K562 (cell line): ENCODE measurements around the gene TMEM203. TPM values are rescaled to one million over a fixed set of nuclear protein-coding genes. Genes with fewer than 3 reads are reported as not detected.

Experiments used
- ATAC-seq: fragments of 200-7000 bp; cut with Tn5 transposase; 3 replicates; pipeline ENCODE4 v1.9.1; 2020; ENCODE audit warnings: moderate library complexity
- BruUV-seq: library from RNA; stranded (reverse); fragments of 400-500 nt; replicated peaks from 2 replicates; lab custom pipeline; 2021; lab: Mats Ljungman, UMichigan
- CTCF ChIA-PET: fragments of 300-600 bp; formaldehyde crosslinking; extraction: SDS; loops from one replicate; lab custom pipeline; 2021; ENCODE audit warnings: low intra/inter-chr PET ratio; lab: Yijun Ruan, JAX
- POLR2A ChIA-PET: fragments of 300-600, 350-650 bp; sonication (Branson Sonifier 250); formaldehyde crosslinking; extraction: SDS; loops from one replicate; lab custom pipeline; 2021; ENCODE audit warnings: antibody characterized with exemption, inconsistent platforms; lab: Yijun Ruan, JAX
- DNase-seq, 4 experiments: peaks; one replicate each; pipeline versions ENCODE4 v3.0.0 to v3.0.0-alpha.2; 2011 to 2018; ENCODE audit warnings: low spot score in 3 of 4, mixed read lengths in 3 of 4; ENCODE audit errors: extremely low read depth in 1 of 4
- FAIRE-seq: peaks from 2 replicates; lab custom pipeline; 2011; peaks lifted over from hg19 to GRCh38; lab: Jason Lieb, UNC
- H2AFZ ChIP-seq: 2 replicates; pipeline ENCODE4 v1.6.0; 2011; ENCODE audit warnings: low read depth, low read length, control low read depth, inconsistent platforms
- H3K27ac ChIP-seq: fragments of 200-600 bp; 3 replicates; pipeline ENCODE4 v1.8.0; 2011; ENCODE audit warnings: low read depth, mild to moderate bottlenecking, control low read depth, inconsistent platforms, low read length, moderate library complexity, mixed read lengths; ENCODE audit errors: extremely low read depth
- H3K27me3 ChIP-seq, 2 experiments: fragments of 300-600 bp in 1 of 2; 2 replicates in 1 of 2; 3 replicates in 1 of 2; pipeline versions ENCODE4 v1.6.0 to v1.8.0; 2011; ENCODE audit warnings: inconsistent platforms in 2 of 2, low read length in 2 of 2, mild to moderate bottlenecking in 1 of 2, mixed read lengths in 1 of 2, moderate library complexity in 1 of 2; ENCODE audit not compliant: control insufficient read depth in 2 of 2, insufficient read depth in 2 of 2
- H3K36me3 ChIP-seq: fragments of 300-600 bp; 3 replicates; pipeline ENCODE4 v1.8.0; 2011; ENCODE audit warnings: mild to moderate bottlenecking, low read length, inconsistent platforms; ENCODE audit not compliant: control insufficient read depth, insufficient read depth
- H3K4me1 ChIP-seq, 2 experiments: fragments of 200-600 bp in 1 of 2; replicated peaks in 1 of 2; 2 replicates in 1 of 2; 3 replicates in 1 of 2; pipeline versions ENCODE4 v1.5.1 to v1.8.0; 2011; ENCODE audit warnings: inconsistent platforms in 2 of 2, low read length in 2 of 2, mild to moderate bottlenecking in 1 of 2, mixed read lengths in 1 of 2, moderate library complexity in 1 of 2; ENCODE audit not compliant: control insufficient read depth in 2 of 2, insufficient read depth in 2 of 2
- H3K4me2 ChIP-seq: 2 replicates; pipeline ENCODE4 v1.6.1; 2011; ENCODE audit warnings: low read length, control low read depth, inconsistent platforms, mixed read lengths; ENCODE audit not compliant: insufficient read depth
- H3K4me3 ChIP-seq: fragments of 200-600 bp; sonication (generic), shearing (Covaris generic); 2 replicates; pipeline ENCODE4 v1.5.1; 2016; ENCODE audit warnings: control low read depth, inconsistent platforms
- H3K79me2 ChIP-seq: fragments of 200-600 bp; 3 replicates; pipeline ENCODE4 v1.8.0; 2011; ENCODE audit warnings: low read length, inconsistent platforms; ENCODE audit not compliant: control insufficient read depth, insufficient read depth
- H3K9ac ChIP-seq, 2 experiments: 2 replicates each; pipeline versions ENCODE4 v1.6.0 to v1.6.1; 2011; ENCODE audit warnings: low read depth in 2 of 2, low read length in 2 of 2, control low read depth in 1 of 2, inconsistent platforms in 1 of 2, mild to moderate bottlenecking in 1 of 2, mixed read lengths in 1 of 2; ENCODE audit not compliant: insufficient read depth in 1 of 2
- H3K9me1 ChIP-seq: one replicate; pipeline ENCODE4 v1.6.0; 2011; ENCODE audit warnings: inconsistent platforms, mild to moderate bottlenecking, low read length, moderate library complexity; ENCODE audit not compliant: control insufficient read depth, insufficient read depth
- H3K9me3 ChIP-seq: replicated peaks from 2 replicates; pipeline ENCODE4 v1.5.1; 2011; ENCODE audit warnings: low read depth, low read length, inconsistent platforms; ENCODE audit not compliant: control insufficient read depth, insufficient read depth
- H4K20me1 ChIP-seq: replicated peaks from 2 replicates; pipeline ENCODE4 v1.6.1; 2011; ENCODE audit warnings: low read length, inconsistent platforms, mixed read lengths; ENCODE audit not compliant: control insufficient read depth, insufficient read depth
- BRCA1 ChIP-seq, 2 experiments: fragments of 450-650 bp in 1 of 2; sonication (generic) in 1 of 2; formaldehyde crosslinking in 1 of 2; IDR thresholded peaks; 2 replicates each; pipeline versions ENCODE4 v1.5.0 to v1.6.1; 2017 to 2020; ENCODE audit warnings: mild to moderate bottlenecking in 1 of 2, missing genetic modification reagents in 1 of 2
- L3MBTL2 ChIP-seq: fragments of 450-650 bp; IDR thresholded peaks from 2 replicates; pipeline ENCODE4 v1.6.1; 2016; ENCODE audit warnings: mild to moderate bottlenecking, moderate library complexity
- NRF1 ChIP-seq, 2 experiments: fragments of 450-650 bp; IDR thresholded peaks in 1 of 2; conservative IDR thresholded peaks in 1 of 2; 2 replicates each; pipeline ENCODE4 v1.6.1; 2014; ENCODE audit warnings: mild to moderate bottlenecking in 2 of 2
- ZNF239 ChIP-seq: fragments of 250-450 bp; sonication (Bioruptor Pico); IDR thresholded peaks from 2 replicates; pipeline ENCODE4 v1.4.0; 2020; ENCODE audit warnings: mild to moderate bottlenecking
- WGBS: fragments of 100-300 bp; shearing (Covaris generic); methylation state at CpG from one replicate; pipeline ENCODE4 v1.1.6; 2016; ENCODE audit warnings: low coverage, mixed read lengths; ENCODE audit not compliant: insufficient coverage; ENCODE audit errors: missing lambda C conversion rate; 5-methylcytosine and 5-hydroxymethylcytosine counted together
- in situ Hi-C: fragments of 300-500 bp; cut with MboI; formaldehyde crosslinking; loops from 4 replicates; pipeline ENCODE4 v1.15.0; 2018; ENCODE audit warnings: inconsistent platforms, mixed read lengths
- intact Hi-C: fragments of 100-400 bp; cut with micrococcal nuclease; formaldehyde crosslinking; loops from 2 replicates; pipeline ENCODE4 v1.14.2; 2022
- polyA plus RNA-seq, 8 experiments: library from polyadenylated mRNA; depleted of rRNA in 4 of 8; stranded (reverse) in 5 of 8; unstranded in 3 of 8; fragments of >200 nt; fragmentation: Nextera tagmentation in 2 of 8; fragmentation: Illumina TruSeq in 1 of 8; extraction: Ambion mirVana in 2 of 8; extraction: Trizol in 1 of 8; gene quantifications; 2 replicates each; pipeline versions ENCODE4 v1.2.1 to v1.2.3, GENCODE V29; 2011 to 2014; ENCODE audit warnings: inconsistent platforms in 1 of 8, missing spikeins in 1 of 8
- total RNA-seq, 7 experiments: library from RNA; depleted of rRNA in 6 of 7; stranded (reverse); fragments of >200 nt in 6 of 7; fragmentation: Illumina TruSeq in 2 of 7; extraction: Trizol in 2 of 7; gene quantifications; 2 replicates each; pipeline versions ENCODE4 v1.2.1 to v1.2.3, GENCODE V29; 2011 to 2021; ENCODE audit warnings: low replicate concordance in 1 of 7
- TF ChIP-seq, protein P1 (sequence below): fragments of 150-350 bp; conservative IDR thresholded peaks from 2 replicates; pipeline ENCODE4 v1.6.1; 2014; ENCODE audit warnings: low read length
- TF ChIP-seq, protein P2 (sequence below): sonication (generic); formaldehyde crosslinking; IDR thresholded peaks from 2 replicates; pipeline ENCODE4 v1.8.1; 2023; ENCODE audit warnings: mild to moderate bottlenecking, missing genetic modification reagents
- TF ChIP-seq, protein P3 (sequence below): fragments of 250-450 bp; sonication (Bioruptor Pico); IDR thresholded peaks from 2 replicates; pipeline ENCODE4 v1.9.0; 2021; ENCODE audit warnings: mild to moderate bottlenecking, inconsistent platforms
- TF ChIP-seq, protein P4 (sequence below), 2 experiments: IDR thresholded peaks; 2 replicates each; pipeline ENCODE4 v1.6.1; 2011; ENCODE audit warnings: borderline replicate concordance in 1 of 2, control low read depth in 1 of 2, low read depth in 1 of 2, low read length in 1 of 2, mild to moderate bottlenecking in 1 of 2, mixed read lengths in 1 of 2, moderate library complexity in 1 of 2; ENCODE audit not compliant: insufficient read depth in 1 of 2, insufficient read length in 1 of 2, poor library complexity in 1 of 2, severe bottlenecking in 1 of 2; ENCODE audit errors: extremely low read depth in 1 of 2

The TMEM203 gene
- total and polyA plus RNA-seq, 9 of the 15 experiments (the other 6 are each of a cell fraction or from before 2014, with no cell fraction given): 8.8 to 59.5 (median 37.6) TPM

DNA sequence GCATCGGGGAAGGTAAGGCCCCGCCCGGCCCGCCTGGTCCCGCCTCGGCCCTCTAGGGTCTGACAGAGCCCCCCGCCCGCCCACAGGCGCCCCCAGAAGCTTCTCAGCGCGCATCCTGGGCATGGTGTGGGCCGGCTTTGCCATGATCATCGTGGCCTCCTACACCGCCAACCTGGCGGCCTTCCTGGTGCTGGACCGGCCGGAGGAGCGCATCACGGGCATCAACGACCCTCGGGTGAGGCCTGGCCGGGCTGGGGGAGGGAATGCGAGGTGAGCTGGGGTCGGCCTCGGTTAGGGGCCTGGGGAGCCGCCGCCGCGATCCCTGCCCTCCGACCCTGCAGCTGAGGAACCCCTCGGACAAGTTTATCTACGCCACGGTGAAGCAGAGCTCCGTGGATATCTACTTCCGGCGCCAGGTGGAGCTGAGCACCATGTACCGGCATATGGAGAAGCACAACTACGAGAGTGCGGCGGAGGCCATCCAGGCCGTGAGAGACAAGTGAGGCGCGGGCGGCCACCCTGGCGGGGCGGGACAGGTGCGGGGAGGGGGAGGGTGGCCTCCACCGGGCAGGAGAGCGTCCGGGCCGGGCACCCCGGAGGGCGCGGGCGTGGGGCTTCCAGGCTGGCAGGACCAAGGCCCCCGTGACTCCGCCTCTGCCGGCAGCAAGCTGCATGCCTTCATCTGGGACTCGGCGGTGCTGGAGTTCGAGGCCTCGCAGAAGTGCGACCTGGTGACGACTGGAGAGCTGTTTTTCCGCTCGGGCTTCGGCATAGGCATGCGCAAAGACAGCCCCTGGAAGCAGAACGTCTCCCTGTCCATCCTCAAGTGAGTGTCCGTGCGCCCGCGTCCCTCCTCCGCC lies 42.7 kb downstream of the TMEM203 start:
- Histone ChIP-seq H3K9ac (peak overlapping the region in 1 of 2 experiments; percentile 83; a peak in 2 of 4 replicates), H3K4me1 (peaks cover 12 to 97% of the 10 kb centered on the region in 2 experiments; a peak in 4 of 5 replicates), H3K4me3 (0 out of 2 replicates have a peak overlapping the region, but pooled peaks have one; percentile 10), H3K9me3 (no peaks in the 10 kb centered on the region), H2AFZ (peak overlapping the region; percentile 72), H3K27ac (no peak overlapping the region), H3K4me2 (peak overlapping the region; percentile 63; the same call in 1 of the 2 replicates), H3K27me3 (peaks cover 15 to 29% of the 10 kb centered on the region in 2 experiments; a peak in 4 of 5 replicates), H4K20me1 (peaks cover 5% of the 10 kb centered on the region; the same call in 1 of the 2 replicates), H3K36me3 (no peaks in the 10 kb centered on the region), H3K79me2 (no peaks in the 10 kb centered on the region), H3K9me1 (no peaks in the 10 kb centered on the region)
- POLR2A ChIA-PET: interaction anchor here (0.8 to 1.0 kb wide), 2 partner anchors 10 to 14 kb away, joined by 3 to 4 read pairs; partner anchors contain the start of gene TMEM210
- FAIRE-seq: no peak
- intact Hi-C loops: no loop called here
- BruUV-seq: no TSS peak
- in situ Hi-C loops: no loop called here
- 44% methylated on average over 27 of the region's 74 CpGs for WGBS
- CTCF ChIA-PET: no interaction called here
- ATAC-seq: peak; percentile 32
- peak in 2 of 4 experiments; percentile 13 to 42 for DNase-seq
- peak; percentile 82 to 86 for TF ChIP-seq NRF1 (conservative IDR thresholded peaks at IDR 0.05 in 1 of 2, IDR thresholded peaks at IDR 0.05 in 1 of 2)
- TF ChIP-seq, protein P1, sequence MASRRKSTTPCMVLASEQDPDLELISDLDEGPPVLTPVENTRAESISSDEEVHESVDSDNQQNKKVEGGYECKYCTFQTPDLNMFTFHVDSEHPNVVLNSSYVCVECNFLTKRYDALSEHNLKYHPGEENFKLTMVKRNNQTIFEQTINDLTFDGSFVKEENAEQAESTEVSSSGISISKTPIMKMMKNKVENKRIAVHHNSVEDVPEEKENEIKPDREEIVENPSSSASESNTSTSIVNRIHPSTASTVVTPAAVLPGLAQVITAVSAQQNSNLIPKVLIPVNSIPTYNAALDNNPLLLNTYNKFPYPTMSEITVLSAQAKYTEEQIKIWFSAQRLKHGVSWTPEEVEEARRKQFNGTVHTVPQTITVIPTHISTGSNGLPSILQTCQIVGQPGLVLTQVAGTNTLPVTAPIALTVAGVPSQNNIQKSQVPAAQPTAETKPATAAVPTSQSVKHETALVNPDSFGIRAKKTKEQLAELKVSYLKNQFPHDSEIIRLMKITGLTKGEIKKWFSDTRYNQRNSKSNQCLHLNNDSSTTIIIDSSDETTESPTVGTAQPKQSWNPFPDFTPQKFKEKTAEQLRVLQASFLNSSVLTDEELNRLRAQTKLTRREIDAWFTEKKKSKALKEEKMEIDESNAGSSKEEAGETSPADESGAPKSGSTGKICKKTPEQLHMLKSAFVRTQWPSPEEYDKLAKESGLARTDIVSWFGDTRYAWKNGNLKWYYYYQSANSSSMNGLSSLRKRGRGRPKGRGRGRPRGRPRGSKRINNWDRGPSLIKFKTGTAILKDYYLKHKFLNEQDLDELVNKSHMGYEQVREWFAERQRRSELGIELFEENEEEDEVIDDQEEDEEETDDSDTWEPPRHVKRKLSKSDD: no peak
- TF ChIP-seq L3MBTL2: peak; percentile 61; the same call in 1 of the 2 replicates
- TF ChIP-seq BRCA1 (IDR thresholded peaks at IDR 0.05): no peak
- TF ChIP-seq BRCA1 (CRISPR knock-in tag; IDR thresholded peaks at IDR 0.05): no peak
- TF ChIP-seq, protein P2, sequence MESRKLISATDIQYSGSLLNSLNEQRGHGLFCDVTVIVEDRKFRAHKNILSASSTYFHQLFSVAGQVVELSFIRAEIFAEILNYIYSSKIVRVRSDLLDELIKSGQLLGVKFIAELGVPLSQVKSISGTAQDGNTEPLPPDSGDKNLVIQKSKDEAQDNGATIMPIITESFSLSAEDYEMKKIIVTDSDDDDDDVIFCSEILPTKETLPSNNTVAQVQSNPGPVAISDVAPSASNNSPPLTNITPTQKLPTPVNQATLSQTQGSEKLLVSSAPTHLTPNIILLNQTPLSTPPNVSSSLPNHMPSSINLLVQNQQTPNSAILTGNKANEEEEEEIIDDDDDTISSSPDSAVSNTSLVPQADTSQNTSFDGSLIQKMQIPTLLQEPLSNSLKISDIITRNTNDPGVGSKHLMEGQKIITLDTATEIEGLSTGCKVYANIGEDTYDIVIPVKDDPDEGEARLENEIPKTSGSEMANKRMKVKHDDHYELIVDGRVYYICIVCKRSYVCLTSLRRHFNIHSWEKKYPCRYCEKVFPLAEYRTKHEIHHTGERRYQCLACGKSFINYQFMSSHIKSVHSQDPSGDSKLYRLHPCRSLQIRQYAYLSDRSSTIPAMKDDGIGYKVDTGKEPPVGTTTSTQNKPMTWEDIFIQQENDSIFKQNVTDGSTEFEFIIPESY (CRISPR knock-in tag): peak; percentile 54; the same call in 1 of the 2 replicates
- TF ChIP-seq, protein P3, sequence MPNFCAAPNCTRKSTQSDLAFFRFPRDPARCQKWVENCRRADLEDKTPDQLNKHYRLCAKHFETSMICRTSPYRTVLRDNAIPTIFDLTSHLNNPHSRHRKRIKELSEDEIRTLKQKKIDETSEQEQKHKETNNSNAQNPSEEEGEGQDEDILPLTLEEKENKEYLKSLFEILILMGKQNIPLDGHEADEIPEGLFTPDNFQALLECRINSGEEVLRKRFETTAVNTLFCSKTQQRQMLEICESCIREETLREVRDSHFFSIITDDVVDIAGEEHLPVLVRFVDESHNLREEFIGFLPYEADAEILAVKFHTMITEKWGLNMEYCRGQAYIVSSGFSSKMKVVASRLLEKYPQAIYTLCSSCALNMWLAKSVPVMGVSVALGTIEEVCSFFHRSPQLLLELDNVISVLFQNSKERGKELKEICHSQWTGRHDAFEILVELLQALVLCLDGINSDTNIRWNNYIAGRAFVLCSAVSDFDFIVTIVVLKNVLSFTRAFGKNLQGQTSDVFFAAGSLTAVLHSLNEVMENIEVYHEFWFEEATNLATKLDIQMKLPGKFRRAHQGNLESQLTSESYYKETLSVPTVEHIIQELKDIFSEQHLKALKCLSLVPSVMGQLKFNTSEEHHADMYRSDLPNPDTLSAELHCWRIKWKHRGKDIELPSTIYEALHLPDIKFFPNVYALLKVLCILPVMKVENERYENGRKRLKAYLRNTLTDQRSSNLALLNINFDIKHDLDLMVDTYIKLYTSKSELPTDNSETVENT: no peak
- TF ChIP-seq, protein P4, sequence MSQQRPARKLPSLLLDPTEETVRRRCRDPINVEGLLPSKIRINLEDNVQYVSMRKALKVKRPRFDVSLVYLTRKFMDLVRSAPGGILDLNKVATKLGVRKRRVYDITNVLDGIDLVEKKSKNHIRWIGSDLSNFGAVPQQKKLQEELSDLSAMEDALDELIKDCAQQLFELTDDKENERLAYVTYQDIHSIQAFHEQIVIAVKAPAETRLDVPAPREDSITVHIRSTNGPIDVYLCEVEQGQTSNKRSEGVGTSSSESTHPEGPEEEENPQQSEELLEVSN (IDR thresholded peaks at IDR 0.05; ENCODE audit: borderline replicate concordance in 1 of 2, extremely low read depth in 1 of 2, insufficient read depth in 1 of 2, insufficient read length in 1 of 2, low read depth in 1 of 2, low read length in 1 of 2, poor library complexity in 1 of 2, severe bottlenecking in 1 of 2): peak; percentile 28 to 32
- no peak for TF ChIP-seq ZNF239 (CRISPR knock-in tag)
